Left forelimb (tissue), 1 donor: Measurements from ENCODE around the gene KLF5.
"Not testable (repeated sequence)": the region's sequence is repeated elsewhere in the genome, so short reads cannot be mapped to it uniquely, and the experiment has no call there.

Experiments
- DNase-seq: peaks from one replicate; pipeline ENCODE4 v3.0.0-alpha.2; 2018; ENCODE audit warnings: low spot score

The KLF5 gene

GRCh38 chr13:73058736-73059459 lies at the start of gene KLF5:
KLF5 (plus strand) TSS chr13:73059005; CDS start chr13:73059328, 323 bp downstream.
- DNase-seq = peak; percentile 96

DNA sequence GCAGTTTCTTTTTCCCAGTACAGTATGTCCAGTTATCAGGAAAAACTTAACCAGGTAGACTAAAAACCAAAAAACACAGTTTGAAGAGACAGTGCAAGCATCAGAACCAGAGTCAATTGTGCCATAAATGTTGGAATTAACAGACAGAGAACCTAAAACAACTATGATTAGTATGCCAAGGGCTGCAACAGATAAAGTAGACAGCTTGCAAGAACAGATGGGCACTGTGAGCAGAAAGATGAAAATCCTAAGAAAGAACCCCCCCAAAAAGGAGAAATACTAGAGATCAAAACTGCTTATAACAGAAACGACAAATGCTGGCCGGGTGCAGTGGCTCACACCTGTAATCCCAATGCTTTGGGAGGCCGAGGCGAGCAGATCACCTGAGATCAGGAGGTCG lies 47.1 kb upstream of the KLF5 start:
- no peak for DNase-seq

- no peak for DNase-seq
Measured at GRCh38 chr13:73015805-73016204, 43.0 kb upstream of the KLF5 start.

DNA sequence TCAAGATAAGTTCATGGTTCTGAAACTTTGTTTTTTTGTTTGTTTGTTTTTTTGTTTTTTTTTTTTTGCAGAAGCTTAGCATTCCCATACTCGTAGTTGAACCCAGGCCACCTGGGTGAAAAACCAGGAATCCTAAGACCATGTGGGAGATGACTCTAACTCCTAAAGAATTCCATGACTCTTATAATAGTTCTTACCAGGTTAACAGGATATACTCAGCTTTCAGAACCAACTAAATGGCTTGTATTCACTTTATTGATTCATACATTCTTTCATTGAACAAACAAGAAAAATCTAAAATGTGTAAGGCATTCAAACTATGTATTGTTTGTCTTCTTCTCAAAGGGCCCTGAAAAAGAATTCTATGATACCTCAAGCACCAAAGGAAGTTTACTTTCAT lies 40.5 kb upstream of the KLF5 start:
- DNase-seq = no peak

- no peak for DNase-seq
Measured at GRCh38 chr13:73025217-73026012, 33.4 kb upstream of the KLF5 start.

GRCh38 chr13:73034901-73035300 lies 23.9 kb upstream of the KLF5 start:
- DNase-seq = no peak

GRCh38 chr13:73035660-73036059 lies 23.1 kb upstream of the KLF5 start:
- no peak for DNase-seq

- no peak for DNase-seq
Measured at GRCh38 chr13:73036566-73036965, 22.2 kb upstream of the KLF5 start.

- DNase-seq = no peak
Measured at GRCh38 chr13:73038064-73038463, 20.7 kb upstream of the KLF5 start.

DNA sequence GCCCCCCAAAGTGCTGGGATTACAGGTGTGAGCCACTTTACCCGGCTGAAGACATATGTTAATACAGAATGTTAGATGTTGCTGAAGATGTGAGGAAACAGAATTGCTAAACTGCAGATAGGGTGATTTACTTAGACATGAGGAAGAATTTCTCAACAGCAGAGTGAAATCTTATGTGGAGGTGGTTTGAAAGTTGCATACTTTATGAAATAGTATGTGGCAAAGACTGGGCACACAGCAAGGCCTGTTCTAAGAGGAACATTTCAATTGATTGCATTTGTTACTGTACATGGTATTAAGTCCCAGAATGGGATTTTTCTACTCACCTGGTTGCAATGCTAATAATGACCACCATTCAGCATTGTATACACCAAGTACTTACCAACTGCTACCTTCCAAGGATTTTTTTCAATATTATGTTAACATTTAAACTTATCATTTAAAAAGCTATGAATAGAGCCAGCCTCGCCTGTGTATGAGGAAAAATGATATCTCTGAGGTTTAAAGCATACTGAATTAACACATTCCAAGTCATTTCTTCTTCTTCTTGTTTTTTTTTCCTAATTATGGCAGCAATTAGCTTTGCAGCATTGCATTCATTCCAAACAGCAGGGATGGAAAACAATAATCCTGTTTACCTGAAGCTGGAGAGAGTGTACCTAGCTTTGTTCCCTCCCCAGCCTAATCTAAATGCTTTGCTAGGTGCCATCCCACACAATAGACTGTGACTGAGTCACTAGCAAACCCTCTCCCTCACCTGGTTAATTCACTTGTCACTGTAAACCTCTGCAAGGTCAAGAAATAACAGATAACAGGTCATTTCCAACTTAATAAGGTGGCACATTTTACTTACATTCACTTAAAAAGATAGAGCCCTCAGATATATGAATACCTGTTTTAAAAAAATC lies 19.4 kb upstream of the KLF5 start:
- DNase-seq = no peak

GRCh38 chr13:73040484-73040883 lies 18.3 kb upstream of the KLF5 start:
- DNase-seq = no peak

DNA sequence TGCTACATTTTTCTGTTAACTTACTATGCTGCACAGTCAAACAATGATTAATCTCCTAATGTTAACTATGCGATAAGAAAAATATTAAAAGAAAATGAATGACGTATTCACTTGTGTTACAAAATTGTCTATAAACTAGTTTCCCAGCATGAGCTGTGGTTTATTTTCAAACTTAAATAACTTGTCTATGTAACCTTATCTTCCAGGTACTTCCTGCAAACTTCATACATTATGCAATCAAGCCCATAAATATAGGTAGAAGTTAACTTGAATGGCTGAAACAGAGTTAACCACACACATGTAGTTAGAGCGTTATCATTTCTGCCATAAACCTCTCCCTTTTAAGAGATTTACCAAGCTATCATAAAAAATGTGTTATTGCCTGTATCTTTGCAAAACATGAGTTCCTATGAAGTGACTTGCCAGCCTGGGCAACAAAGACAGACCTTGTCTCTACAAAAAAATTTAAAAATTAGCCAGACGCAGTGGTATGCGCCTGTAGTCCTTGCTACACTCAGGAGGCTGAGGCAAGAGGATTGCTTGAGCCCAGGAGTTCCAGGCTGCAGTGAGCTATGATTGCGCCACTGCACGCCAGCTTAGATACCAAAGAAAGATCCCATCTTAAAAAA lies 17.7 kb upstream of the KLF5 start:
- no peak for DNase-seq

GRCh38 chr13:73045031-73045430 lies 13.8 kb upstream of the KLF5 start:
- no peak for DNase-seq

GRCh38 chr13:73048615-73049014 lies 10.2 kb upstream of the KLF5 start:
- DNase-seq = not testable (repeated sequence)

- no peak for DNase-seq
Measured at GRCh38 chr13:73054712-73055111, 4.1 kb upstream of the KLF5 start.

GRCh38 chr13:73055813-73056564 lies 2.8 kb upstream of the KLF5 start:
- no peak for DNase-seq

GRCh38 chr13:73056565-73056962 lies 2.2 kb upstream of the KLF5 start:
- no peak for DNase-seq

DNA sequence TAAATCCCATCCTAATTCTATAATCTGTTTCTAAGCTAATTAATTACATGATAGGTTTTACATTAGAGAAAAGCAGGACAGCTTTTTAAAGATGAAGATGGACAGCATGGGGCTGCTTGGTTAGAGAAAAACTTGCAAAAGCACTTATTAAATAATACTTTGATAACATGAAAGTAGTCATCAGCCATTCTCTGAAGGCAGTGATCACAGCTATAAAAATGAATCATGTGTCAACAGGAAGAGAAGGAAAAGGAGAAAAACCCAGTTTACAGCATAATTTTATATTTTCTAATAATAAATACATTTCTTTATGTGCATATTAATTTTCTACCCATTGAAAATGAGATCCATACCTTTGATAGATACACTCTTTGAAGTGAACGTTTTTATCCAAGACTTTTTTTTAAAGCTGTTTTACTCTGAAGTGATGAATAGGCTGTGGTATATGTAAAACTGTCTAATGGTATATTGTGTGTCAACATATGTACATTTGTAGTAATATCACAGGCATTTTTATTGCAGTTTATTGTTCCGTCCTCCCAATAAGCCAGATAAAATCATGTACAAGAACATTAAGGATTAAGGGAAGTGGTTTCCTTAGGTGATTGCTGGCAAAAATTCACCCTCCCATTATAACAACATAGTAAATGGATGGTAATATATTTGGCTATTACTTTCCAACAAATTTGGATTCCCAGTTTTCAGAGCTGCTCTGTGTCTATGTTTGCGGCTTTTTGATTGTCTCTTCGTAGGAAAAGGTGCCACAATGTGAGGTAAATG lies 1.3 kb upstream of the KLF5 start:
- no peak for DNase-seq

DNA sequence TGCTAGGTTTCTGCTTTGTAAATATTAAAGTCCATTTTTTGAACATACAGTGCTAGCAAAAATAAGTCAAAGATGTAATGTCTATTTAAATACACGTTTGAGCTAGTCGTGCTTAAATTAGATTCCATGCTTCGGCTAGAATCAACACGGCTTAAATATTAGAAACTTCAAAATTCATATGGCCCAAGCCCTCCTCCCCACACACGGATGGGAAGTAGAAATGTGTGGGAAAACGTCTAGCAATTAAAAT lies 816 bp upstream of the KLF5 start:
- DNase-seq = no peak

- no peak for DNase-seq
Measured at GRCh38 chr13:73058432-73058735, 421 bp upstream of the KLF5 start.
